GM18526 (cell line): Measurements from ENCODE around the gene ZEB2.

Source experiments
- POLR2A ChIP-seq: IDR thresholded peaks from 3 replicates; pipeline ENCODE4 v1.6.1; 2011; ENCODE audit not compliant: insufficient read length; ENCODE audit errors: extremely low read depth

The ZEB2 gene

GRCh38 chr2:144446136-144446535 is 73.8 kb downstream of the ZEB2 start:
- no peak for TF ChIP-seq POLR2A

- no peak for TF ChIP-seq POLR2A
Observed at GRCh38 chr2:144445196-144445595, 74.7 kb downstream of the ZEB2 start.

GRCh38 chr2:144443837-144444817 is 75.8 kb downstream of the ZEB2 start:
- no peak for TF ChIP-seq POLR2A

- no peak for TF ChIP-seq POLR2A
Observed at GRCh38 chr2:144441711-144442141, 78.2 kb downstream of the ZEB2 start.

- no peak for TF ChIP-seq POLR2A
Observed at GRCh38 chr2:144439993-144440392, 79.9 kb downstream of the ZEB2 start.

GRCh38 chr2:144438801-144439631 is 80.9 kb downstream of the ZEB2 start:
- no peak for TF ChIP-seq POLR2A

- no peak for TF ChIP-seq POLR2A
Observed at GRCh38 chr2:144437636-144438035, 82.3 kb downstream of the ZEB2 start.

- TF ChIP-seq POLR2A: no peak
Observed at GRCh38 chr2:144434425-144435222, 85.3 kb downstream of the ZEB2 start.

GRCh38 chr2:144432921-144433320 is 87.0 kb downstream of the ZEB2 start:
- TF ChIP-seq POLR2A: no peak

- TF ChIP-seq POLR2A: no peak
Observed at GRCh38 chr2:144431998-144432397, 87.9 kb downstream of the ZEB2 start.

GRCh38 chr2:144431392-144431783 is 88.5 kb downstream of the ZEB2 start:
- TF ChIP-seq POLR2A: no peak

GRCh38 chr2:144430722-144431391 is 89.1 kb downstream of the ZEB2 start:
- no peak for TF ChIP-seq POLR2A

- TF ChIP-seq POLR2A: no peak
Observed at GRCh38 chr2:144429396-144430112, 90.4 kb downstream of the ZEB2 start.

GRCh38 chr2:144426981-144427479 is 92.9 kb downstream of the ZEB2 start:
- TF ChIP-seq POLR2A: no peak
